HL-60/S4 treated with phorbol 12-myristate 13-acetate at 8.2 ng/mL for 4 days and 3 days (cell line): ENCODE measurements around the gene SLC9A9.

ENCODE experiments used
- in situ Hi-C: fragments of 300-500 bp; cut with MboI; formaldehyde crosslinking; loops from 2 replicates; pipeline ENCODE4 v1.15.0; 2022; ENCODE audit warnings: low sequenced_read_pairs

SLC9A9 gene

DNA sequence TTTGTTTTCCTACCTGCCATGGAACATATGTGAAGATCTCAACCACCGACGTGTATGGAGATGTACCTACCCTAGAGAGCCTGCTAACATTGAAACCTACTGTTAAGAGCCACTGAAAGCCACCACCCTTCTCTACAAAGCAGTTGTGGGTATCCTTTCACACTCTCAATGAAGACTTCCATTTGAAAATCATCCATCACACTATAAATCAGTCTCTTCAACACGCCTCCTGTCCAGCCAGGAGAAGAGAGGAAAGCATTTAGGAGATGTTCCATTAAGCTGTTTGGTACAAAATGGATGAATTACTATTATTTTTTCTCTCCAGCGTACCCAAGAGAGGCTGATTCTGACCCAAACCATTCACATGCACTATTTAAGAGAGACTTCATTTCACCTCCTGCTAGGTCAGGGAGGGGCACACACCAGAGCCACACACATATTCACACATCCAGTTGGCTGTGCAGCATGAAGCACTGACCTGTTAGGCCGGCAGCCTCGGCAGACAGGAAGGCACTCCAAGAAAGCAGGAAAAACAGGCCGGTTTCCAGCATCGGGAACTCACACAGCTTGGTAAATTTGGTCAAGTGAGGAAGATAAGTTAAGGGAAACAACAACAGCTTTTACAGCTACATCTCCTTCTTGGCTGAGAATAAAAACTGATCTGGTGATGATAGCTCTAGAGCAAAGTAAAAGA is 274.5 kb downstream of the SLC9A9 start:
- in situ Hi-C loops: no loop called here

DNA sequence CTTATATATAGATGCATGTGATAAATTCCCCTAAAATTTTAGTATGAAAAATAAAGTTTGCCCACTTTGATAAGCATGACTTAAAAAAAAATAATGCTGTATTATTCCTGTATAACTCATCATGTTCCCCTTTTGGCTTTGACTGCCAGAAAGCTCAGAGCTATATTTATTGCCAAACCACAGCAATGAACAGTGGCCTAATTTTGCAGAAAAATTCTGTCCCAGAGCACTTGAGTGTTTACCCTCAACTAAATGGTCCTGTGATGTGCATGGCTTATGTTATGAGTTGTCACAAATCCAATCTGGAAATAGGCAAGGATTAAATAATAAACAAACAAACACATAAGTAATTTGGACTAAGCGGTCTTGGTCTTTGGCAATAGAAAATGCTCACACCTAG is 276.7 kb downstream of the SLC9A9 start:
- in situ Hi-C loops: no loop called here

DNA sequence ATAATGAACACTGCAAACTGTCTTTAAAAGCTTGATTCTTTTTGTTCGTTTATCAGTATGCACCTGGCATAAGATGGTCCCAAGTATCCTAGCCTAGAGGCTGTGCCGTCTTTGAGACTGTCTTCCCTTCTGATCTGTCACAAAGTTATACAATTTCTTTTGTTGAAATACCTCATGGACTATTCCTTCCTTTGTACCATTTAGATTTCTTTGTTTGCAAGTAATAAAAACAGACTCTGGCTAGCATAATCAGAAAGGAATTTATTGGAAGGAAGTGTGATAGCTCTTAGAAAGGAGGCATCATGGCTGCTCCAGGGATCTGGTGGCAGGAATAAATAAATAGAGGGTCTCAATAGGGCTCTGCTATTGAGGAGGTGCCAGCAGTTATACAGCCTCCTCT is 280.4 kb downstream of the SLC9A9 start:
- in situ Hi-C loops: no loop called here

DNA sequence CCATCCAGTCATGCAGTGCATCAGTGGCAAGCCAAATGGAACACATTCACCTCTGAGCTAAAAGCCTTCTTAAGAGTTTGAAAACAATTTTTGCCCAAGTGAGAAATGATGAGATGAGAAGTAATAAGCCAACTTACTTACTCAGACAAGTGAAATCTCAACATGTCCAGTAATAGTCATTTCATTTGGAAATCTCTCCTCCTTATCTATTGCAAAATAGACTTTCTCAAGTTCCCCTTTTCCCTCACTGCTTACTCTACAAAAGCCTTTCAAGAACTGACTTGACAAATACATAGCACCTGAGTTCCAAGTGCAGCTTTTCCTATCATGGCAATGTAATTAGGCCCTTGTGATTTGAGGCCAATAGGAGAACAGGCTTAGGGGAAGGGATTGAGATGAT is 282.3 kb downstream of the SLC9A9 start:
- in situ Hi-C loops: no loop called here

DNA sequence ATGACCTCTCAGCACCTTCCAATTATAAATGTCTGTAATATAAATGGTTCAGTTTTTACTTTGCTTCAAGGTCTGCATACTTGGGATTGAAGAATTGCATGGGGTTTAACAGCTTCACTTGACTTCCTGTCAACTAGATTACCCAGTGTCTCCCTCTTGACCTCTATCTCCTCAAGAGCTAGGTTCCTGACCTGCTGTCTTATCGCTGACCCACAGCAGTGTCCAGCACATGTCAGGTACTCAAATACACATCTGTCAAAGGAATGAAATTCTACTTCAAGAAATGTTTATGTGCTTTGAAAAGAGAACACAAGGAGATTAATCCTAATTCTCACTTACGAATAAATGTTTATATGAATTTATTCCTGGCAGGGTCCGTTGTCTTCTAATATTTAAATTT is 284.5 kb downstream of the SLC9A9 start:
- in situ Hi-C loops: no loop called here

DNA sequence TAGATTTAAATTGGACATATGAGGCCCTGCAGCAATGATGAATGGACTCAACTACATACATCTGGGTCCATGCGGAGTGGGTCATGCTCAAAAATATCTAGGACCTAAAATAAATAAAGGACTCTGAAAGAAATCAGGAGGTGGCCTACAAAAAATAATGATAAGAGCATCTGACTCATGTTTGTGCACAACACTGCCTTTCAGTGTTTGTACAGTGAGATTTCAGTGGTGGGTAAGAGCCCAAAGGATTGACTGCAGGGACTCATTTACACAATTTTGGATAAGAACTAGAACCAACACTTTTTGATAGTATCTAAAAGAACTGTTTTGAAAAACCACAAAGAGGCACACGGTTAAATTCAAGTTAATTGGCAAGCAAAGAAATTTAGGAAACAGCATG is 285.5 kb downstream of the SLC9A9 start:
- in situ Hi-C loops: no loop called here

DNA sequence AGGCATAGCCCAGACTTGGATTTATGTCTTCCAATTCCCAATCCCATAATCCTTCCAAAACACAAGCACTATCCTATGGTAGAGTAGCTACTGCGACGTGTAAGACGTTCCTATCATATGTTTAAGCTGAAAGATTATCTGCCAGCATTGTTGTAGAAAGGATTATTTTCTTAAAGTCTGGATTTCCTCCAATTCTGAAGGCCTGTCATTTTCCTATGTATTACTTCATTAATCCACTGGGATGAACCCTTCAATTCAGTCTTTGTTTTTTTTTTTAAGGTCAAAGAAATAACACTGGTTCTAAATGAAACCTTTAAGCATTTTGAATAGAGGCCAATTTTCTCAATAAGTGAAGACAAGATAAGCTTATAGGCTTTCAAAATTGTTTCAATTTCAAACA is 289.0 kb downstream of the SLC9A9 start:
- in situ Hi-C loops: no loop called here

DNA sequence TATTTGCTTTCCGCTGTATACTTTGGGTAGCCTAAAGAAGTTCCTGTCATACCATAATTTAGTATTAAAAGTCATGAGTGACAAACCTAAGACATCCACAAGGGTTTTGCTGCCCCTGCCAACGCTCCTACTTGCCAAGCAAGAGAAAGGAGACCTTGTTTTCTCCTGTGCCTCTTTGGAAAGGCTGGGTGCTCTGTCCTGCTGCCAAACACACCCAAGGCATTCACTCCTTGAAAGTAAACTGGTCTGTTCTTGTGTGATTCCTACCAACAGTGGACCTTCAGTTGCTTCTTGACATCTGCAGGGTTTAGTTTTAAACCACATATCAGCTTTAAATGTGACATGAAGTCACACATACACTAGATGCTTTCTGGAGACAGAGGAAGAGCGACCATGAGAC is 295.4 kb downstream of the SLC9A9 start:
- in situ Hi-C loops: no loop called here

DNA sequence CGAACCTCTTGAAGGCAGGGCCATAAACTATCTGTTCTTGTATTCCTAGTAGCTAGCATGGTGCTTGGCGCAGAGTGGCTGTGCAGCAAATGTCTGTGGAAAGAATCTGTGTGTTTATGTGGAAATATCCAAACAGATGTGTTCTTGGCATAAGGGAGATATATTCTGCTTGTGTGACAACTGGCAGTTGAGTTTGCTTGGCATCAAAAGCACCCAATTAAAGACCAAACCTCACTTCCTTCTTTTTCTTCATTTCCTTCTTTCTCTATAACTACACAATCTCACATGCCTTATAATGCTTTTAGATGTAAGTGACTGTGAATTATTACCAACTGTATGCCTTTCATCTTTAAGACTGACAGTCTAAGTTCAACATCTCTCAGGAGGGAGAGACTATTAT is 296.5 kb downstream of the SLC9A9 start:
- in situ Hi-C loops: no loop called here

DNA sequence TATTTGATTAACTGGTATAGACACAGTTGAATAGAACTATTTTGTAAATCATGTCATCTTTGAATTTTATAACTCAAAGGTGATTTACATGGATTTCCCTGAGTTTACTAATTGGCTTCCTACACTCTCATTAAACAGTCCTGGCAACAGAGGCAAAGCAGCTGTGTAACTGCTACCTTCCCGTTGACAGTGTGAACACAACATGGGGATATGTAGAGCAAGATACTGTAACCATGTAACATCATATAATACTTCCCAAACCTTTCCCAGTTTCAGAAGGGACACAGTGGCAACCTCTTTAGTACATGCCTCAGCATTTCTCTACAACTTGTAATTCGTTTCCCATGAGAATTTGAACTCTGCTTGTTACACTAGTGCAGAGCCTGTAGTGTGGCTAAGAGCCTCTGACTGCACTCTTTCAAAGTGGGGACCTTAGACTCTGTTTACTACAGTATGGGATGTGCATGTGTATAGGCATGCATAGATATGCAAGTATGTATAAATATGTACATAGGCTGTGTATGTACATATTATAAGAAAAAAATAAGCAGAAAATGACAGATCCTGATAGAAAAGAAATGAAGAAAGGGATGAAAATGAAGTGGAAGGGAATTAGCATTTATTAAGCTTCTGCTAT is 299.3 kb downstream of the SLC9A9 start:
- in situ Hi-C loops: no loop called here

DNA sequence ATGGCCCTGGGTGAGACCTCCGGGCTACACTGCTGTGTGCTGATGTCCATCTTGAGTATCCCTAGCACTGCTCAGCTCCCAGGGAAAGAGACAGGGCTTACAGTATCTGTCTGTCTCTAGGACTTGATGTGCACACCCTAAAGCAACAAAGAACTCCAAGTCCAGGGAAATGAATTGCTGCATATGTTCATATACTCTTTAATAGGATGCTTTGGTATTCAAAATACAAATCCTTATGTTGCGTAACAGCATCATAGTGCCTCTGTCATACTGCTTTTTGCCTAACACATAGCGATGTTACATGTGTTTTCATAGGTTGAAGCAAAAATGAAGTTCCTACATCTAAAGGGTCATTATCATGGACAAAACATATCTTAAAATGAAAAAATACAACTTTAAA is 299.9 kb downstream of the SLC9A9 start:
- in situ Hi-C loops: no loop called here

DNA sequence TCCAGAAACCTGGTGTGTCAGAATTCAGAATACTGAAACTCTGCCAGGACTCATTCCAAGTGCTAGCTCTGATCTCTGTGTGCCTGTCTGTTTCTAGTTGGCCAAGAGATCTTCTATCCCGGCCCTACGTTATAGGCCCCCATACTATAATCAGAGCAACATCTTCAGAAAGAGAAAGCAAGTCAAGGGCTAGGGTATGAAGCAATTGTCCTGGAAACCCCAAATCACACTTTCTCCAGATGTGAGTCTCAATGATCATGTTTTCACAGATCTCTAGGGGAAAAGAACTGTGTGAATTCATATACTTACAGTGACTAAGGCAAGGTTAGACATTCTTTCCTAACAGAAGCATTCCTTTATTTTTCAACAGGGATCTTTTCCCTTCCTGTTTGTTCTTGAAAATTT is 309.7 kb downstream of the SLC9A9 start:
- in situ Hi-C loops: no loop called here

DNA sequence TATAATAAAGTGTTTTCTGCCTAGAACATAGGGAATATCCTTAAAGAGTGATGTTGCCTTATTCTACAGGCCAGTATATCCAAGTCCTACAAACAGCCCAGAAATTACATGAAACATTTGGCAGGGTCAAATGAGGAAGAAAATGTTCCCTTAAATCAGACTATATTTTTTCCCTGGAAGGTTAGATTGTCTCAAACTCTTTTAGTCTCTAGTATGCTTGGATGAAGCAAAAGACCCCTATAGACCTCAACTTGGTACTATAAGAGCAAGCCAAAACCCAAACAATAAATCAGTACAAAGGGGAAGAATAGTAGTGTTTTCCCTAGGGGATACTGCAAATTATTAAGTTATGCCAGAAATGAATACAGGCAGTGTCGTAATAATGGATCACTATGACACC is 310.2 kb downstream of the SLC9A9 start:
- in situ Hi-C loops: no loop called here

DNA sequence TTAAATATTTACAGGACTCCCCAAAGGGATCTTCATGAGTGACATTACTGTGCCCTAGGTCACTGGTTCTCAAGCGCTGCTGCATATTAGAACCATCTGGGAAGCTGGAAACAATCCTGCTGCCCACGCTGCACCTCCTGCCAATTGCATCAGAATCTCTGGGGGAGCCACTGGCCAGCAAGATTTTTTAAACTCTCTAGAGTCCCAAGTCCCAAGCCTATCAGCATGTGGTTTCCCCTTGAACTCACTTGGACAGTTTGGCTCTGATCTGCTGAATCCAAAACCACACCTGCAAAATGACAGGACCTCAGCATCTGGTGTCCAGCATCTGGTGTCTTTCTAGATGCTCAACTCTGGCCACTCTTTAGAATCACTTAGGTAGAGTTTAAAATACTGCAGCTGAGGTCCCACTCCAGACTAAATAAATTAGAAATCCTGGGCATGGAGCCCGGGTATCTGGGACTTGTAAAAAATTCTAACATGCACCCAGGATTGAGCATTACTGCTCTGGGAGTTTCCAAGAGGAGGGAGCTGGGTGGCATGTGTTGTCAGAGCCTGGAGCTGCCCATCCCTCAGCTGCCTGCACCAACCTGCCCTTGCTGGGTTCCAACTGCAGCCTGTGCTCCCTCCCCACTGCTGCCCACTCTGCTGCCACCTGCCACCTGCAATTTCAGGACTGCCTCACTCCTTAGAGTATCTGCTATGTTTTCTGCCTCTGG is 311.3 kb downstream of the SLC9A9 start:
- in situ Hi-C loops: no loop called here

DNA sequence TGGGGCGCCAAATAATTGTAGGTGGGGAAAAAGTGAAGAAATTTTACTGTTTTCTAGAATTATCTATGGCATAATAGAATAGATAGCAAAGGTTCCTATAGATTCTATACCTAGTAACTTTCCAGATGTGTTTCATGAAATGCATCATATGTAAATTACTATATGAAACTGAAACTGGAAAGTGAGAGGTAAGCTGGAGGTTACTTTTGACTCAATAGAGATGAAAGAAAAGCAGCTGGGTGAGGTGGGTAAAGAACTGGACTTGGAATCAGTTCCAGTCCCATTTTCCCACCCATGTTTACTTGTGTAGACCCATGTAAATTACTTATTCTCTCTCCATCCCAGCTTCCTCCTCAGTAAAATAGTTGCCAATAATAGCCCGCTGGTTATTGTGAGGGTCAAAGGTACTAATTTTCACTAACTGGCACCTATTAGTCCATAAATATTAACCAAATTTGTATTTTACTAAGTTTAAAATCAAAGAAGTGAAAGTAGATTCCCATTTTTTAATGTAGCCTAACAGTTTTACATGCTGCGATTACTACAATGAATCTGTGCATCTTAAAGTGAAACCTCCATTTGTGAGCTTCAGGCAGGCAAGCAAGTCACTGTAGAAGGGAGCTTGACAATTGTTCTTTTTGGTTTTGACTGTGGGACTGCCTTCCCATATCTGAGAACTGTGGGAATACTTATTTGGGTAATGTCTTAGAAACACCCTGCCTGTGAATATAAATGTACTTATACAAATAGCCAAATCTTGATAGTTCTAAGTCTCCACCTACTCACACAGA is 312.1 kb downstream of the SLC9A9 start:
- in situ Hi-C loops: no loop called here

DNA sequence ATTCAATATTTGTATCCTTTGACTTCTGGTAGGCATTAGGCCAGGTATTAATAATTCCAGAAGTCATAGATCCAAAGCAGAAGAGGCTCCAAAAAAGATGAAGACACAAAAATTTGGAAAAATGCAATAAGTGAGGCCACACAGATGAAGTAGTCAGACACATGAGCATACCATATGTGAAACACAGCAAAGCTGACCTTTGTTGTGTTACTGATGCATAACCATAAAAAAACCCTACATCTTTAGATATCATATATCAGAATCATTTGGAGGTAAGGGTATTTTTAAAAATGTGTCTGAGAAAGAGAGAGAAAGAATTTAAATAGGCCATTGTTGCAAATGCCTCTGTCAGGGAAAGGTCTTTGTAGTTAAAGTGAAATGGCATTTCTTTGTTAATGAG is 314.9 kb downstream of the SLC9A9 start:
- in situ Hi-C loops: no loop called here

DNA sequence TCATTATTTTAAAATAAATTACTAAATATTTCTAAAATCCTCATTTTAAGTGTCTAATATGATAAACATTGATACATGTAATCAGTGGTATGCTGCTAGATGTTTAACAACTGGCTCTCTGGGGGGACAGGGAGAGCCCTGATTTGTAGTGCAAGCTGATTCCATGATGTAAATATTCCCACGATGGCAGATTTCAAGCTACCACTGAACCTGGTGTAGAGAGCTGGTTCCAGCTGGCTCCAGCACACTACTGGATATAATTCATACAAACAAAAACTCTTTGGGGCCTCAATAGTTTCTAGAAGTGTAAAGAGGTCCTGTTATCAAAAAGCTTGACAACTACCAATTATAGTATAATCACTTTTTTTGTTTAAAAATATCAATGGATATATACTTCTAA is 316.2 kb downstream of the SLC9A9 start:
- in situ Hi-C loops: no loop called here

DNA sequence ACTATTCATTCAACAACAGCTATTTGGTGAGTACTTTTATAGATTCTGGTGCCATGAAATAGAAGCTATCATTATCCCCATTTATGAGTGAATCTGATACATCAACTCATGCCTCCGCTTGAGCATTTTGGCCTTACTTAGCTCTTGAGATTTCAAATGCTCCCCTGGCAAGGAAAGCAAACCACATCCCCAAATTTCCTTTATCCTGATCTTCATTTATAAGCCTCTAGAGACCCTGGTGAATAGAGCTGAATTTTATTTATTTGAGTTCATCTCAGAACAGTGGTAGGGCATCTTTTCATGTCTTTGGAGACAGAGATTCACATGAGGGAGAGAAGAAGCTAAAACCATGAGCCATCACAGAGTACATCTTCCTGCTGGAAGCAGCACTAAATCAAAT is 317.2 kb downstream of the SLC9A9 start:
- in situ Hi-C loops: no loop called here

DNA sequence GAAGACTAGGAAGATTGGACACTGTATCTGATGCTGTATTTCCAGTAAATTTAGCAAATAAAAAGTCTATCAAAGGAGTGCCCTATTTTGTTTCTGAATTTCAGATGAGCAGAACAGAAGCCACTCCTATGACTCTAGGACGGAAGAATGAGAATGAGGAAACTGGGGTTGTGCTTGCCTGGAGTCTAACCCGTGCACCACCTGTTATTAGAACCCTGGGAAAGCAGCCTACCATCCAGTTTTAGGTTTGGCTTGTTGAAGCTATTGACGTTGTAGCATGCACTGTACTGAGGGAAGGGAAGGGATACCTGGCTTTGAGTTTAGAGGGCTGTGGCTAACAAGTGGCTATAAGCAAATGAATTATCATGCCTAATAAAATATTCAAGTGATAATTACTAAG is 318.5 kb downstream of the SLC9A9 start:
- in situ Hi-C loops: no loop called here

DNA sequence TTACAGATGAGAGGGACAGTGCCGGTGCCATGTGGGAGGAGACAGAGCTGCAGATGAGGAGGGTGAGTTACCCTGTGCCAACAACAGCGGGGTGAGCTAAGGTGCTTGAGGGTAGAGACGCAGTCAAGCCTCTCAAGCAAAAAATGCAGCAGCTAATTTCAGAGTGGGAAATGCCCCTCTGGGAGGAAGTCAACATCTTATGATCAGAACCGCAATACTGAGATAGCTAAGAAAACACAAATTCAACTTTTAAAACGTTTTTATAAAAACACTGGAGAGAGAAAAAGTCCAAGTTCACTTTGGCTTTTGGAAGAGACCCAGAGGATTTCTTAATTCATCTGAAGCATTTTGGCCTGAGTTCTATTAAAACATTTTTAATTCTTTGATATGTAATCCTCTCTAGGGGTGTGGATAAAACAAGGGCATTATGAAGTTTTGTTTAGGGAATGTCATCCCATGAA is 319.2 kb downstream of the SLC9A9 start:
- in situ Hi-C loops: no loop called here

DNA sequence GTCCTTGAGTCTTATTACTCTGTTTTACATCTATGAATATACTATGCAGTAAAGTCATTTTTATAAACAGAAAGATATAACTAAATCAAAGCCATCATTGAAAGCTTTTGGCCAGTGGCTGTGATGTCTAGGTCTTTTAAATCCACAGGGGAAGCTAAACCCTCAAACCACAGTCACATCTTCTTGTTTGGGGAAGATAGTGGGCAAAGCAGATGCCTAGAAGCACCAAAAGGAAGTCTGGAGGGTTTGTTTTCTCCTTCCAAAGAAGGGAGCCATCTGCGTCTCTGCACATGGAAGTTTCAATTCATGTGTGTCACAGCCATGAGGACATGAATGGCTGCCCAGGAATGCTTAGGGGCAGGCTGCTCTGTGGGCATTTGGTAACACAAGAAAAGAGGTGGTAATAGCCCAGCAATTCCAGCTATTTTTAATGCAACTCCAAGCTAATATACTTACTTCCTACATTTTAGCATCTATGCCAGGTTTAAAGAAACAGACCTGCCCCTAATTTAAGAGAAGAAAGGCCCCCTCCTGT is 322.2 kb downstream of the SLC9A9 start:
- in situ Hi-C loops: no loop called here
